CD14-positive monocyte (primary cell): ENCODE data around the gene PRRX2. TPM values are rescaled to one million over a fixed set of nuclear protein-coding genes. Genes with fewer than 3 reads are reported as not detected.

Source experiments
- DNase-seq, 3 donors: peaks; one replicate each; pipeline ENCODE4 v3.0.0-alpha.2; 2011 to 2022
- H2AFZ ChIP-seq: 2 replicates; pipeline ENCODE4 v1.6.0; 2012; ENCODE audit warnings: mild to moderate bottlenecking, low read depth, low read length, inconsistent platforms; ENCODE audit not compliant: insufficient read depth, poor library complexity, severe bottlenecking
- H3K27ac ChIP-seq, 2 donors: 1 replicate in 1 of 2; 2 replicates in 1 of 2; pipeline ENCODE4 v1.5.1; 2012 to 2013; ENCODE audit warnings: low read length in 2 of 2, control low read depth in 1 of 2, inconsistent platforms in 1 of 2, low read depth in 1 of 2, mild to moderate bottlenecking in 1 of 2
- H3K27me3 ChIP-seq, 2 donors: one replicate each; pipeline versions ENCODE4 v1.6.0 to v1.6.1; 2011 to 2013; ENCODE audit warnings: low read length in 2 of 2; ENCODE audit not compliant: control insufficient read depth in 2 of 2, insufficient read depth in 2 of 2
- H3K36me3 ChIP-seq, 2 donors: replicated peaks in 1 of 2; 1 replicate in 1 of 2; 2 replicates in 1 of 2; pipeline versions ENCODE4 v1.5.1 to v1.6.1; 2012 to 2013; ENCODE audit warnings: low read length in 2 of 2, control low read depth in 1 of 2, inconsistent platforms in 1 of 2, mild to moderate bottlenecking in 1 of 2; ENCODE audit not compliant: insufficient read depth in 2 of 2, control insufficient read depth in 1 of 2
- H3K4me1 ChIP-seq, 2 donors: 1 replicate in 1 of 2; 2 replicates in 1 of 2; pipeline versions ENCODE4 v1.5.1 to v1.6.1; 2012 to 2013; ENCODE audit warnings: low read length in 2 of 2, control low read depth in 1 of 2, inconsistent platforms in 1 of 2, mild to moderate bottlenecking in 1 of 2, moderate library complexity in 1 of 2; ENCODE audit not compliant: insufficient read depth in 2 of 2, control insufficient read depth in 1 of 2
- H3K4me2 ChIP-seq: replicated peaks from 2 replicates; pipeline ENCODE3; 2012; ENCODE audit warnings: low read length, moderate library complexity, mild to moderate bottlenecking; ENCODE audit not compliant: poor library complexity, severe bottlenecking; ENCODE audit errors: extremely low read depth
- H3K4me3 ChIP-seq, 3 experiments: fragments of 200-600 bp in 1 of 3; sonication (generic) in 1 of 3; replicated peaks in 1 of 3; 1 replicate in 2 of 3; 2 replicates in 1 of 3; pipeline ENCODE4 v1.5.1; 2011 to 2013; ENCODE audit warnings: low read length in 3 of 3, mild to moderate bottlenecking in 3 of 3, control low read depth in 2 of 3, low read depth in 2 of 3, inconsistent platforms in 1 of 3, moderate library complexity in 1 of 3
- H3K79me2 ChIP-seq: 2 replicates; pipeline ENCODE4 v1.6.0; 2012; ENCODE audit warnings: mild to moderate bottlenecking, control low read depth, inconsistent platforms, low read length, moderate library complexity; ENCODE audit not compliant: insufficient read depth
- H3K9ac ChIP-seq: 2 replicates; pipeline ENCODE4 v1.6.0; 2017; ENCODE audit warnings: low read length, mild to moderate bottlenecking; ENCODE audit not compliant: insufficient read depth, poor library complexity, severe bottlenecking
- H3K9me3 ChIP-seq, 2 donors: replicated peaks in 1 of 2; 1 replicate in 1 of 2; 2 replicates in 1 of 2; pipeline versions ENCODE4 v1.5.1 to v1.6.1; 2012 to 2013; ENCODE audit warnings: low read length in 2 of 2, control low read depth in 1 of 2; ENCODE audit not compliant: control insufficient read depth in 1 of 2, insufficient read depth in 1 of 2
- H4K20me1 ChIP-seq: 2 replicates; pipeline ENCODE4 v1.6.0; 2012; ENCODE audit warnings: mild to moderate bottlenecking, low read length, control low read depth, moderate library complexity; ENCODE audit not compliant: insufficient read depth
- H3K27ac Mint-ChIP-seq, 7 donors: one replicate each; pipeline ENCODE4 v1.8.0; 2020; ENCODE audit warnings: mild to moderate bottlenecking in 7 of 7, mixed read lengths in 7 of 7, moderate library complexity in 6 of 7, inconsistent platforms in 2 of 7
- H3K27me3 Mint-ChIP-seq, 3 donors: one replicate each; pipeline ENCODE4 v1.8.0; 2021 to 2022; ENCODE audit warnings: low read depth in 3 of 3, mild to moderate bottlenecking in 3 of 3, mixed read lengths in 3 of 3, moderate library complexity in 3 of 3, inconsistent platforms in 1 of 3
- H3K36me3 Mint-ChIP-seq, 2 donors: one replicate each; pipeline ENCODE4 v1.8.0; 2020; ENCODE audit warnings: mixed read lengths in 2 of 2, inconsistent platforms in 1 of 2, mild to moderate bottlenecking in 1 of 2
- H3K4me1 Mint-ChIP-seq: one replicate; pipeline ENCODE4 v1.8.0; 2020; ENCODE audit warnings: mild to moderate bottlenecking, mixed read lengths
- H3K4me3 Mint-ChIP-seq, 2 donors: one replicate each; pipeline ENCODE4 v1.8.0; 2020; ENCODE audit warnings: mild to moderate bottlenecking in 2 of 2, mixed read lengths in 2 of 2, moderate library complexity in 1 of 2
- H3K9me3 Mint-ChIP-seq, 7 donors: one replicate each; pipeline ENCODE4 v1.8.0; 2020 to 2022; ENCODE audit warnings: mixed read lengths in 7 of 7, mild to moderate bottlenecking in 6 of 7, moderate library complexity in 6 of 7, inconsistent platforms in 2 of 7
- whole genome bisulfite sequencing: methylation state at CpG from one replicate; pipeline ENCODE4 v1.1.5; 2013; ENCODE audit warnings: missing lambda C conversion rate; ENCODE audit not compliant: insufficient coverage; 5-methylcytosine and 5-hydroxymethylcytosine counted together
- intact Hi-C, 2 donors: fragments of 100-400 bp; cut with micrococcal nuclease; formaldehyde crosslinking; loops; one replicate each; pipeline versions ENCODE4 v1.15.0 to v1.15.1; 2023
- polyA plus RNA-seq, 3 donors: library from polyadenylated mRNA; depleted of rRNA in 1 of 3; unstranded in 2 of 3; stranded (reverse) in 1 of 3; fragments of 300-500 nt in 2 of 3; fragments of >200 nt in 1 of 3; fragmentation: Illumina TruSeq in 2 of 3; gene quantifications; 1 replicate in 2 of 3; 2 replicates in 1 of 3; pipeline ENCODE4 v1.2.3, GENCODE V29; 2012 to 2021
- TF ChIP-seq, protein P1 (sequence below): fragments of 200-600 bp; IDR thresholded peaks from one replicate; pipeline ENCODE4 v1.8.0; 2022; ENCODE audit warnings: antibody characterized with exemption, mild to moderate bottlenecking

The PRRX2 gene
- polyA plus RNA-seq, 3 donors = not detected

DNA sequence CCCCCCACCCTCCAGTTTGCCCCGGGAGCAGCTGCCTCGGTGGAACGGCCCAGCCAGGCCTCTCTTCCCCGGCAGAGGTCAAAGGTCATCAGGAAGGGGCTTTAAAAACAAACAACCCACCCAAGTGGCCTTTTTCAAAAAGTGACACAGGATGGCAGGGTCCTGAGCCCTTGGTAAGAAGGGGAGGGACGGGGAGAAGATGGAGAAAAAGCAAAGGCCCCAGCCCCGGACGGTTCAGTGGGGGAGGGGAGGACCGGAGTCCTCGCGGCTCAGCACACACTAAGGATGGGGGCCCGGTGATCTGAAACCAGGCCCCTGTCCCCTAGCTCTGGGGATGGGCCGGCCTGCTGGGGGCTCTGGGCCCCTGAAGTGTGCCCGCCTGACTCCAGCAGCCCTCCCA lies 1.1 kb downstream of the PRRX2 start:
- Histone ChIP-seq H4K20me1 (no peaks in the 10 kb centered on the region), H3K4me2 (no peak overlapping the region), H3K27me3 (peaks cover 11 to 40% of the 10 kb centered on the region in 2 donors), H3K9me3 (no peaks in the 10 kb centered on the region), H3K36me3 (no peaks in the 10 kb centered on the region), H3K27ac (no peak overlapping the region), H2AFZ (no peak overlapping the region), H3K4me1 (peaks cover 0 to 5% of the 10 kb centered on the region in 2 donors), H3K9ac (no peak overlapping the region), H3K79me2 (no peaks in the 10 kb centered on the region), H3K4me3 (no peak overlapping the region)
- Mint-ChIP-seq H3K9me3 (peaks cover 0 to 15% (median 2%) of the 10 kb centered on the region in 7 donors), H3K36me3 (no peaks in the 10 kb centered on the region), H3K27me3 (peaks cover 46 to 78% (median 61%) of the 10 kb centered on the region in 3 donors), H3K4me1 (peaks cover 8% of the 10 kb centered on the region), H3K4me3 (peak overlapping the region in 1 of 2 donors; percentile 62), H3K27ac (no peak overlapping the region)
- no peak for DNase-seq
- intact Hi-C loops = no loop called here
- TF ChIP-seq, protein P1, sequence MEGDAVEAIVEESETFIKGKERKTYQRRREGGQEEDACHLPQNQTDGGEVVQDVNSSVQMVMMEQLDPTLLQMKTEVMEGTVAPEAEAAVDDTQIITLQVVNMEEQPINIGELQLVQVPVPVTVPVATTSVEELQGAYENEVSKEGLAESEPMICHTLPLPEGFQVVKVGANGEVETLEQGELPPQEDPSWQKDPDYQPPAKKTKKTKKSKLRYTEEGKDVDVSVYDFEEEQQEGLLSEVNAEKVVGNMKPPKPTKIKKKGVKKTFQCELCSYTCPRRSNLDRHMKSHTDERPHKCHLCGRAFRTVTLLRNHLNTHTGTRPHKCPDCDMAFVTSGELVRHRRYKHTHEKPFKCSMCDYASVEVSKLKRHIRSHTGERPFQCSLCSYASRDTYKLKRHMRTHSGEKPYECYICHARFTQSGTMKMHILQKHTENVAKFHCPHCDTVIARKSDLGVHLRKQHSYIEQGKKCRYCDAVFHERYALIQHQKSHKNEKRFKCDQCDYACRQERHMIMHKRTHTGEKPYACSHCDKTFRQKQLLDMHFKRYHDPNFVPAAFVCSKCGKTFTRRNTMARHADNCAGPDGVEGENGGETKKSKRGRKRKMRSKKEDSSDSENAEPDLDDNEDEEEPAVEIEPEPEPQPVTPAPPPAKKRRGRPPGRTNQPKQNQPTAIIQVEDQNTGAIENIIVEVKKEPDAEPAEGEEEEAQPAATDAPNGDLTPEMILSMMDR = no peak
- 62% methylated on average over 8 of the region's 13 CpGs for WGBS

DNA sequence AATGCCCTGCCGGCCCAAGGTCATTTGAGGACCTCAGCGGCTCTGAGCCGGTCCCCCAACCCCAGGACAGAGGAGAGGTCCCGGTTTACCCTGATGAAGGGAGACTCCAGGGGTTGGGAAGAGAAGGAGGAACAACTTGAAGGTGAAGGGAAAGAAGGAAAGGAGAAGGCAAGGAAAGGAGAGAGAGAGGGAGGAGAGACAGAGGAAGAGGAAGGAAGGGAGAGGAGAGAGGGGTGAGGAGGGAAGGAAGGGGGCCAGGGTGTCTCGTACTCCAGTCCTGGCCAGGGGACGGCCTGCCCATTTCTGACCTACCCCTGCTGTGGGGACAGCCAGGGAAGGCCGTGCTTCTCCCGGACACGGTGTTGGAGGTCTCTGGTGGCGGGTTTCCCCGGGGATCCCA lies 1.9 kb downstream of the PRRX2 start:
- DNase-seq = no peak
- H2AFZ ChIP-seq = no peak overlapping the region
- no peaks in the 10 kb centered on the region for H3K9me3 ChIP-seq
- Mint-ChIP-seq H3K4me1 (peaks cover 8% of the 10 kb centered on the region), H3K4me3 (peak overlapping the region in 1 of 2 donors; percentile 44), H3K9me3 (peaks cover 0 to 15% (median 2%) of the 10 kb centered on the region in 7 donors), H3K36me3 (no peaks in the 10 kb centered on the region), H3K27ac (no peak overlapping the region), H3K27me3 (peaks cover 43 to 76% (median 61%) of the 10 kb centered on the region in 3 donors)
- WGBS = 89% methylated on average over 11 of the region's 11 CpGs
- intact Hi-C loops = no loop called here
- H3K27ac ChIP-seq = no peak overlapping the region
- peaks cover 0 to 5% of the 10 kb centered on the region in 2 donors for H3K4me1 ChIP-seq
- H3K79me2 ChIP-seq = no peaks in the 10 kb centered on the region
- H3K4me2 ChIP-seq = no peak overlapping the region
- H4K20me1 ChIP-seq = no peaks in the 10 kb centered on the region
- H3K36me3 ChIP-seq = no peaks in the 10 kb centered on the region
- H3K4me3 ChIP-seq = no peak overlapping the region
- H3K9ac ChIP-seq = no peak overlapping the region
- H3K27me3 ChIP-seq = peaks cover 11 to 39% of the 10 kb centered on the region in 2 donors
- TF ChIP-seq, protein P1 = no peak
